Loucy (cell line): ENCODE data around the gene CFAP73.

ENCODE experiments used
- H2AFZ ChIP-seq: fragments of 200-600 bp; sonication (generic); 2 replicates; pipeline ENCODE4 v1.6.0; 2016; ENCODE audit warnings: antibody characterized with exemption, mild to moderate bottlenecking, low read length, moderate library complexity
- H3F3A ChIP-seq: fragments of 200-600 bp; 2 replicates; pipeline ENCODE4 v1.6.0; 2016; ENCODE audit warnings: antibody characterized with exemption, low read depth, mild to moderate bottlenecking
- H3K27me3 ChIP-seq: fragments of 200-600 bp; sonication (generic); 2 replicates; pipeline ENCODE4 v1.6.1; 2014; ENCODE audit warnings: low read length, mild to moderate bottlenecking; ENCODE audit not compliant: insufficient read depth, poor library complexity, severe bottlenecking
- H3K36me3 ChIP-seq: fragments of 200-600 bp; sonication (generic); 2 replicates; pipeline ENCODE4 v1.6.1; 2016; ENCODE audit warnings: low read length; ENCODE audit not compliant: insufficient read depth
- H3K4me1 ChIP-seq: fragments of 200-600 bp; sonication (generic); 2 replicates; pipeline ENCODE4 v1.5.1; 2014; ENCODE audit warnings: low read length, mild to moderate bottlenecking; ENCODE audit not compliant: insufficient read depth, poor library complexity, severe bottlenecking
- H3K4me2 ChIP-seq: fragments of 200-600 bp; sonication (generic); 2 replicates; pipeline ENCODE4 v1.6.0; 2014; ENCODE audit warnings: antibody characterized with exemption, low read length, low read depth, mild to moderate bottlenecking; ENCODE audit not compliant: poor library complexity, severe bottlenecking
- H3K4me3 ChIP-seq: fragments of 200-600 bp; sonication (generic); 2 replicates; pipeline ENCODE4 v1.5.1; 2014; ENCODE audit warnings: low read length, mild to moderate bottlenecking, mixed read lengths; ENCODE audit not compliant: poor library complexity, severe bottlenecking
- H3K79me2 ChIP-seq: fragments of 200-600 bp; sonication (generic); 2 replicates; pipeline ENCODE4 v1.6.1; 2014; ENCODE audit warnings: low read length; ENCODE audit not compliant: insufficient read depth
- H3K9ac ChIP-seq: fragments of 200-600 bp; sonication (generic); 2 replicates; pipeline ENCODE4 v1.6.0; 2014; ENCODE audit warnings: mild to moderate bottlenecking, low read depth, low read length, moderate library complexity; ENCODE audit not compliant: poor library complexity, severe bottlenecking
- H3K9me2 ChIP-seq: fragments of 200-600 bp; sonication (generic); replicated peaks from 2 replicates; pipeline ENCODE4 v1.6.1; 2016; ENCODE audit warnings: low read depth, low read length, mixed read lengths
- H3K9me3 ChIP-seq: fragments of 200-600 bp; sonication (generic); 2 replicates; pipeline ENCODE4 v1.6.1; 2014; ENCODE audit warnings: mild to moderate bottlenecking, antibody characterized with exemption, low read length, low read depth; ENCODE audit not compliant: insufficient read depth
- H4K20me1 ChIP-seq: fragments of 200-600 bp; sonication (generic); 2 replicates; pipeline ENCODE4 v1.6.0; 2014; ENCODE audit warnings: antibody characterized with exemption, low read length, mild to moderate bottlenecking; ENCODE audit not compliant: insufficient read depth, poor library complexity, severe bottlenecking
- EZH2phosphoT487 ChIP-seq: fragments of 200-600 bp; IDR thresholded peaks from 2 replicates; pipeline ENCODE4 v1.6.1; 2018; ENCODE audit warnings: antibody characterized with exemption, mild to moderate bottlenecking, moderate library complexity, borderline replicate concordance
- TF ChIP-seq, protein P1 (sequence below): fragments of 200-600 bp; sonication (generic); conservative IDR thresholded peaks from 2 replicates; pipeline ENCODE4 v1.5.1; 2014; ENCODE audit warnings: mild to moderate bottlenecking, antibody characterized with exemption, low read length

The CFAP73 gene

GRCh38 chr12:113186033-113186365 is 36.5 kb downstream of the CFAP73 start:
- Histone ChIP-seq H3K79me2 (peaks cover 62% of the 10 kb centered on the region), H3K9me3 (no peaks in the 10 kb centered on the region), H3K27me3 (no peaks in the 10 kb centered on the region), H3K4me3 (peak overlapping the region; percentile 73), H4K20me1 (peaks cover 46% of the 10 kb centered on the region), H3K36me3 (no peaks in the 10 kb centered on the region; the same call in 1 of the 2 replicates), H2AFZ (peak overlapping the region; percentile 85), H3K9me2 (no peaks in the 10 kb centered on the region), H3F3A (no peaks in the 10 kb centered on the region), H3K4me2 (peak overlapping the region; percentile 91), H3K4me1 (peaks cover 39% of the 10 kb centered on the region), H3K9ac (peak overlapping the region; percentile 89)
- TF ChIP-seq EZH2phosphoT487: no peak
- TF ChIP-seq, protein P1, sequence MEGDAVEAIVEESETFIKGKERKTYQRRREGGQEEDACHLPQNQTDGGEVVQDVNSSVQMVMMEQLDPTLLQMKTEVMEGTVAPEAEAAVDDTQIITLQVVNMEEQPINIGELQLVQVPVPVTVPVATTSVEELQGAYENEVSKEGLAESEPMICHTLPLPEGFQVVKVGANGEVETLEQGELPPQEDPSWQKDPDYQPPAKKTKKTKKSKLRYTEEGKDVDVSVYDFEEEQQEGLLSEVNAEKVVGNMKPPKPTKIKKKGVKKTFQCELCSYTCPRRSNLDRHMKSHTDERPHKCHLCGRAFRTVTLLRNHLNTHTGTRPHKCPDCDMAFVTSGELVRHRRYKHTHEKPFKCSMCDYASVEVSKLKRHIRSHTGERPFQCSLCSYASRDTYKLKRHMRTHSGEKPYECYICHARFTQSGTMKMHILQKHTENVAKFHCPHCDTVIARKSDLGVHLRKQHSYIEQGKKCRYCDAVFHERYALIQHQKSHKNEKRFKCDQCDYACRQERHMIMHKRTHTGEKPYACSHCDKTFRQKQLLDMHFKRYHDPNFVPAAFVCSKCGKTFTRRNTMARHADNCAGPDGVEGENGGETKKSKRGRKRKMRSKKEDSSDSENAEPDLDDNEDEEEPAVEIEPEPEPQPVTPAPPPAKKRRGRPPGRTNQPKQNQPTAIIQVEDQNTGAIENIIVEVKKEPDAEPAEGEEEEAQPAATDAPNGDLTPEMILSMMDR: no peak

- H3K9ac ChIP-seq: peak overlapping the region; percentile 89
- no peak overlapping the region for H2AFZ ChIP-seq
- H3K4me1 ChIP-seq: peaks cover 36% of the 10 kb centered on the region
- peaks cover 5% of the 10 kb centered on the region; the same call in 1 of the 2 replicates for H3K36me3 ChIP-seq
- peaks cover 41% of the 10 kb centered on the region for H4K20me1 ChIP-seq
- H3F3A ChIP-seq: no peaks in the 10 kb centered on the region
- H3K4me3 ChIP-seq: peak overlapping the region; percentile 73
- no peak for TF ChIP-seq EZH2phosphoT487
- TF ChIP-seq, protein P1: no peak
- peak overlapping the region; percentile 91 for H3K4me2 ChIP-seq
- H3K79me2 ChIP-seq: peaks cover 56% of the 10 kb centered on the region
- no peaks in the 10 kb centered on the region for H3K9me3 ChIP-seq
- no peaks in the 10 kb centered on the region for H3K27me3 ChIP-seq
- H3K9me2 ChIP-seq: no peaks in the 10 kb centered on the region
These were observed 37.3 kb downstream of the CFAP73 start for GRCh38 chr12:113186666-113187325.

DNA sequence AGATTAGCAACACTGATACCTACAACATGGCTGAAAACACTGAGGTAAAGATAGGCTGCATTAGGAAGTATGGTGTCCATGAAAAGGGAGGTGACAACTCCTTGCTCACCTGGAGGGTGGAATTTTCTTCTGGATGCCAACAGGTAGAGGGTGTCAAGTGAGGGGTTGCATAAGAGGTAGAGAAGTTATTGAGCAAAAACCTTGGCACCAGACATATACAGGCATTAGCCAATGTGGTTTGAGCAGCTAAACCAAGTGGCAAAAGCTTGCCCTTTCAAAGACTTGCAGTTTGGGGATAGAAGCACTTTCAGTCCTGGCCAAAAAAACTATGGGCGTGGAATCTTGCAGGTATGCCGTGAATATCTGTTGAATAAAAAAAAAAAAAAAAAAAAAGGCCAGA is 39.8 kb downstream of the CFAP73 start:
- peaks cover 20% of the 10 kb centered on the region for H4K20me1 ChIP-seq
- H3F3A ChIP-seq: no peaks in the 10 kb centered on the region
- no peak for TF ChIP-seq EZH2phosphoT487
- TF ChIP-seq, protein P1: no peak
- H3K9ac ChIP-seq: no peak overlapping the region
- H3K9me3 ChIP-seq: no peaks in the 10 kb centered on the region
- no peak overlapping the region for H3K4me2 ChIP-seq
- peaks cover 31% of the 10 kb centered on the region for H3K79me2 ChIP-seq
- peaks cover 8% of the 10 kb centered on the region; the same call in 1 of the 2 replicates for H3K36me3 ChIP-seq
- H3K9me2 ChIP-seq: no peaks in the 10 kb centered on the region
- no peak overlapping the region for H3K4me3 ChIP-seq
- peaks cover 27% of the 10 kb centered on the region for H3K4me1 ChIP-seq
- no peaks in the 10 kb centered on the region for H3K27me3 ChIP-seq
- H2AFZ ChIP-seq: no peak overlapping the region
